GM12873 (cell line): ENCODE data around the gene TESPA1.

ENCODE experiments used
- TF ChIP-seq, protein P1 (sequence below): IDR thresholded peaks from 2 replicates; pipeline ENCODE4 v1.5.1; 2012; ENCODE audit warnings: low read depth, mild to moderate bottlenecking, moderate library complexity, low read length, control low read depth; ENCODE audit not compliant: insufficient read depth; ENCODE audit errors: missing control alignments

The TESPA1 gene

DNA sequence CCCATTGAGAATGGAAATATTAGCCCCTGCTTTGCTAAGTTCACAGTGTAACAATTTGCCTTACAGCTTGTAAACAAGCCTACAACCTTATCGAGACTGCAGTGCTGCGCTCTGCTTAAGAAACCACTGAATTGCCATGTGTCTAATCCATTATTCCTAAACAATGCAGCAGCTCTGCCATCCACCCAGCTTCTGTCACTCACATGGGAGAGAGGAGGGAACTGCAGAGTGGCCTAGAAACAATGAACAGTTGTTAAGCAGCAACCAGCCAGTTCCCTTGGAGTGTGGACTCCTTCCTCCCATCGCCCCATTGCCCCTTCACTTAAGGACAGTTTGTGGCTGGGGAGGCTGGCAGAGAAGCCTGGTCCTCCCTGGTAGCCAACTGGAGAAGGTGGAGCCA, 42.9 kb downstream of the TESPA1 start:
- TF ChIP-seq, protein P1, sequence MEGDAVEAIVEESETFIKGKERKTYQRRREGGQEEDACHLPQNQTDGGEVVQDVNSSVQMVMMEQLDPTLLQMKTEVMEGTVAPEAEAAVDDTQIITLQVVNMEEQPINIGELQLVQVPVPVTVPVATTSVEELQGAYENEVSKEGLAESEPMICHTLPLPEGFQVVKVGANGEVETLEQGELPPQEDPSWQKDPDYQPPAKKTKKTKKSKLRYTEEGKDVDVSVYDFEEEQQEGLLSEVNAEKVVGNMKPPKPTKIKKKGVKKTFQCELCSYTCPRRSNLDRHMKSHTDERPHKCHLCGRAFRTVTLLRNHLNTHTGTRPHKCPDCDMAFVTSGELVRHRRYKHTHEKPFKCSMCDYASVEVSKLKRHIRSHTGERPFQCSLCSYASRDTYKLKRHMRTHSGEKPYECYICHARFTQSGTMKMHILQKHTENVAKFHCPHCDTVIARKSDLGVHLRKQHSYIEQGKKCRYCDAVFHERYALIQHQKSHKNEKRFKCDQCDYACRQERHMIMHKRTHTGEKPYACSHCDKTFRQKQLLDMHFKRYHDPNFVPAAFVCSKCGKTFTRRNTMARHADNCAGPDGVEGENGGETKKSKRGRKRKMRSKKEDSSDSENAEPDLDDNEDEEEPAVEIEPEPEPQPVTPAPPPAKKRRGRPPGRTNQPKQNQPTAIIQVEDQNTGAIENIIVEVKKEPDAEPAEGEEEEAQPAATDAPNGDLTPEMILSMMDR, result no peak

DNA sequence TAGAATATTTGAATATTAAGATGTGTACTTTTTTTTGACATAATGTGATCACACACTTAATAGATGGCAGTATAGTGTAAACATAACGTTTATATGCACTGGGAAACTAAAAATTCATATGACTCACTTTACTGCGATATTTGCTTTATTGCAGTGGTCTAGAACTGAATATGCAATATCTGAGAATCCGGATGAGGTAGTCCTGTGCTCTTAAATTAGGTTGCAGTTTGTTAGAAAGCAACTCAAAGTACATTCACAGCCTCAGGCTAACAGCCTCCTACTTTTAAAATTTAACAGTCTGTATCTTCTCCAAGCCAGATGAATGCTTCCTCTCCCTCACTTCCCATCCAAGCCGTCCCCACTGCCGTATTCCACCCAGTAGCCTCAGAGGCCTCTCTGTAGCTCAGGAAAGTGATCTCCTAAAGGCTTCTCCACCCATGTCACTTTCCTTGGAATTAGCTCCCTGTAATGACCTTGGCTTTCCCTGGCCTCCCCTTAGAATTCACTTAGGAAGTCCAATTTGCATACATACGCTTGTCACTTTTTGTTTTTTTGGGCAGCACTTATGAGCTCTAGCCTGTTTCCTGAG, 43.7 kb downstream of the TESPA1 start:
- TF ChIP-seq, protein P1, result no peak

GRCh38 chr12:54937929-54938328, 46.6 kb downstream of the TESPA1 start:
- TF ChIP-seq, protein P1, result no peak

- TF ChIP-seq, protein P1, result no peak
Observed at GRCh38 chr12:54937376-54937775, 47.2 kb downstream of the TESPA1 start.

- TF ChIP-seq, protein P1, result no peak
Observed at GRCh38 chr12:54936736-54937135, 47.8 kb downstream of the TESPA1 start.

GRCh38 chr12:54935235-54935951, 49.2 kb downstream of the TESPA1 start:
- TF ChIP-seq, protein P1, result peak; percentile 28

GRCh38 chr12:54934419-54934818, 50.1 kb downstream of the TESPA1 start:
- TF ChIP-seq, protein P1, result no peak
